Spleen (tissue), 7 donors: ENCODE measurements around the gene OGN.

Experiments used
- CTCF ChIP-seq, 11 experiments: fragments of 200-600 bp in 7 of 11; fragments of 450-650 bp in 4 of 11; sonication (generic) in 4 of 11; IDR thresholded peaks in 8 of 11; conservative IDR thresholded peaks in 3 of 11; 1 replicate in 7 of 11; 2 replicates in 4 of 11; pipeline versions ENCODE4 v1.4.0 to v1.8.0; 2016 to 2021; ENCODE audit warnings: antibody characterized with exemption in 11 of 11, inconsistent platforms in 4 of 11, mild to moderate bottlenecking in 1 of 11
- POLR2A ChIP-seq, 3 donors: fragments of 450-650 bp; IDR thresholded peaks; one replicate each; pipeline ENCODE4 v1.5.1; 2017; ENCODE audit warnings: antibody characterized with exemption in 3 of 3, mild to moderate bottlenecking in 1 of 3
- donor health status: DM: no; HTN: no; CAD: no; lungs with moderate emphysema.
- donor health status: DM: no; HTN: no; CAD: no.
- donor health status: DM: no; HTN: no; CAD: no.

GRCh38 chr9:92407818-92408217 lies 3.4 kb upstream of the OGN start:
- no peak for TF ChIP-seq CTCF (IDR thresholded peaks at IDR 0.05 in 8 of 11, conservative IDR thresholded peaks at IDR 0.05 in 3 of 11)
- no peak for TF ChIP-seq POLR2A (IDR thresholded peaks at IDR 0.05)
